Lung (tissue), 12 donors: Measurements from ENCODE around the gene SMCO3. TPM values are rescaled to one million over a fixed set of nuclear protein-coding genes. Genes with fewer than 3 reads are reported as not detected.

Source experiments
- ATAC-seq: fragments of 200-7000 bp; cut with Tn5 transposase; one replicate; pipeline ENCODE4 v1.9.1; 2020; ENCODE audit warnings: moderate number of reproducible peaks; ENCODE audit not compliant: insufficient read depth, low FRiP score
- DNase-seq, 3 donors: peaks; one replicate each; pipeline ENCODE4 v3.0.0-alpha.2; 2013 to 2017
- H3K27ac ChIP-seq, 2 donors: one replicate each; pipeline ENCODE4 v1.5.1; 2013; ENCODE audit warnings: mild to moderate bottlenecking in 2 of 2, moderate library complexity in 2 of 2, control low read depth in 1 of 2, inconsistent platforms in 1 of 2, low read depth in 1 of 2, low read length in 1 of 2
- H3K27me3 ChIP-seq, 3 donors: one replicate each; pipeline ENCODE4 v1.5.1; 2013; ENCODE audit warnings: low read length in 2 of 3; ENCODE audit not compliant: control insufficient read depth in 3 of 3, insufficient read depth in 3 of 3
- H3K36me3 ChIP-seq, 4 donors: one replicate each; pipeline ENCODE4 v1.5.1; 2013; ENCODE audit warnings: low read length in 4 of 4, mild to moderate bottlenecking in 1 of 4, moderate library complexity in 1 of 4; ENCODE audit not compliant: control insufficient read depth in 4 of 4, insufficient read depth in 4 of 4
- H3K4me1 ChIP-seq, 5 donors: one replicate each; pipeline ENCODE4 v1.5.1; 2013; ENCODE audit warnings: low read length in 5 of 5, mild to moderate bottlenecking in 2 of 5, moderate library complexity in 1 of 5; ENCODE audit not compliant: control insufficient read depth in 5 of 5, insufficient read depth in 5 of 5
- H3K4me3 ChIP-seq: one replicate; pipeline ENCODE4 v1.5.1; 2013; ENCODE audit warnings: mild to moderate bottlenecking, control low read depth, moderate library complexity
- H3K9ac ChIP-seq, 2 donors: one replicate each; pipeline ENCODE4 v1.5.1; 2013; ENCODE audit warnings: low read length in 2 of 2, control low read depth in 1 of 2; ENCODE audit not compliant: insufficient read depth in 1 of 2
- H3K9me3 ChIP-seq, 4 donors: one replicate each; pipeline ENCODE4 v1.5.1; 2013; ENCODE audit warnings: low read length in 3 of 4, mild to moderate bottlenecking in 1 of 4, moderate library complexity in 1 of 4; ENCODE audit not compliant: control insufficient read depth in 4 of 4, insufficient read depth in 3 of 4
- CTCF ChIP-seq: IDR thresholded peaks from 2 replicates; pipeline ENCODE4 v1.5.1; 2012; ENCODE audit warnings: mild to moderate bottlenecking; ENCODE audit errors: control extremely low read depth, extremely low read depth
- WGBS, 2 donors: extraction: QIAGEN DNeasy Blood & Tissue Kit; methylation state at CpG; one replicate each; pipeline ENCODE4 v1.1.7; 2013; 5-methylcytosine and 5-hydroxymethylcytosine counted together
- polyA plus RNA-seq, 2 donors: library from polyadenylated mRNA; stranded (reverse); fragments of 200-250 nt; gene quantifications; one replicate each; pipeline ENCODE4 v1.2.1, GENCODE V29; 2013
- total RNA-seq, 2 donors: library from RNA; depleted of rRNA in 1 of 2; stranded (reverse); fragments of >200 nt in 1 of 2; gene quantifications; one replicate each; pipeline ENCODE4 v1.2.1, GENCODE V29; 2014 to 2021
- donor health status: control.
- donor health status: control.
- donor health status: Bipolar disorder and iron deficiency.
- donor health status: healthy.
- donor health status: DM: yes; HTN: yes; CAD: no.

The SMCO3 gene
- total and polyA plus RNA-seq, 4 donors, result 0.27 to 1.3 (median 0.70) TPM

DNA sequence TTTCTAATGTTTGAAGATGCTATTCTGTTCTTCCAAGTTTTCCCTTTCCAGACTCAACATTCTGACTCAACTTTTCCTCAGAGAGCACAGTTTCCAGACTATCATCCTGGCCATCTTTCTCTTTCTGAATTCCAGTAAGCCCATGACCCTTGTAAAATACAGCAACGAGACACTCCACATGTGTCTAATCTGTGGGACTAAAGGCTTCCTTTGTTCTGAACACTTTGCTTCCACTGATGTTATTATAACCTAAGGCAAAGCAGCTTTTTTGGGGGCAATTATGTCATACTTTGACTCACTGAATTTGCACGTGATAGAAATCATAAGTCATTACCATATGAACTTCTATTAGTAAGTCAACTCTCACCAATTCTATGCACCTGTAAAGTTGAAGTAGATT, 35.7 kb upstream of the SMCO3 start:
- Histone ChIP-seq H3K36me3 (no peaks in the 10 kb centered on the region), H3K9me3 (no peaks in the 10 kb centered on the region), H3K4me3 (no peak overlapping the region), H3K4me1 (peaks cover 6 to 23% (median 7%) of the 10 kb centered on the region in 5 donors), H3K27me3 (no peaks in the 10 kb centered on the region), H3K27ac (no peak overlapping the region), H3K9ac (no peak overlapping the region)
- TF ChIP-seq CTCF, result no peak
- no peak for ATAC-seq
- WGBS, 2 donors, result 82 to 89% methylated on average over 2 of the region's 2 CpGs
- DNase-seq, result no peak

DNA sequence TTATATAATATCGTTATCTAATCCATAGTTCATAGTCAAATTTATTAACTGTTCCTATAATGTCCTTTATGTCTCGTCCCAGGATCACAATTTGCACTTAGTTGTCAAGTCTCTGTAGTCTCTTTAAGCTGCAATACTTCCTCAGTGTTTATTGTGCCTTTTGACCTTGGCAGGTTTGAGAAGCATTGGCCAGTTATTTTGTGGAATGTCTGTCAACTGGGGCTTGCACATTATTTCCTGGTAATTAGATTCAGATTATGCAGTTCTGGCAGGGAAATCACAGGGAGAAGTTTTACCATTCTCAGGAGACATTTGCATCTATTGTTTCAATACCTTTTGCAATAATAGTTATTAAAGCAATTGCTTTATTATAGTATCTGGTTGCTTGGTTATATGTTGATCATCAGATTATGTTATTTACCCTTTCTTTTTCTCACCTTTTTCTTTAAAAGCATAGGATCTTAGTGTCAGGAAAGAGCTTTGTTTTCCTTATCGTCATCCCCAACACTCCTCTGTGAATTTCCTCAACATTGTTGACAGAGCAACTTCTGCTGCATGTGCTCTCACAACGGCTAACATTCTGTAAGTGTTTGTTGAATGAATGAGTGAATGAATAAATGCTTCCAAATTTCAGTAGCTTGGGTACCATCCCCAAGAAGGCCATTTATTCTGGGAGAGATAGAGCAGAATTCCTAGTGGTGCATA, 33.0 kb upstream of the SMCO3 start:
- Histone ChIP-seq H3K27ac (peak overlapping the region in 1 of 2 donors; percentile 53), H3K36me3 (no peaks in the 10 kb centered on the region), H3K9me3 (no peaks in the 10 kb centered on the region), H3K4me1 (peaks cover 7 to 22% (median 12%) of the 10 kb centered on the region in 5 donors), H3K4me3 (no peak overlapping the region), H3K9ac (no peak overlapping the region), H3K27me3 (no peaks in the 10 kb centered on the region)
- WGBS, 2 donors, result 41 to 69% methylated on average over 4 of the region's 4 CpGs
- ATAC-seq (no peak), DNase-seq (peak in 2 of 3 donors; percentile 56 to 67)
- TF ChIP-seq CTCF, result no peak

DNA sequence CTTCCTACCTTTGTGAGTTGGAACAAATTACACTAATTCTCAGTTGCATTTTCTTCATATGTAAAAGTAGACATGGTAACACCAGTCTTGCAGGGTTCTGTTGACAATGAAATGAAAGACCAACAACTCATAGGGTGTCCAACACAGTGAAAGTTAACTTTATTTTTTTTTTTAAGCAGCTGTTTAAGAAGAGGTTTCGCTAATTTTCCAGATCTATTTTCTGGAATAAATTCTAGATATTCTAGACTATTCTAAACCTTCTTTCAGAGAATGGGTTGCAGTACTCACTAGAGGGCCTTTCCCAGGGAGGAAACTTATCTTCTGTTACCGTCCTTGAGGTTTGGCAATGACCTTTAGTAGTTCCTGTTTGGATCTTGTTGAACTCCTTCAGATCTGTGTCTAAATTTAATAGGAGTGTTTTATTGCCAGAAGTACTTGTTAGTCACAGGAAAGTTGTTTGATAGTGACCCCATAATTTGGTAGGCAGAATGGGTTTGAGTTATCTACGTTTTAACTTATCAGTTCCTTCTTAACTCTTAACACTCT, 32.1 kb upstream of the SMCO3 start:
- Histone ChIP-seq H3K9ac (no peak overlapping the region), H3K4me1 (peaks cover 7 to 26% (median 16%) of the 10 kb centered on the region in 5 donors), H3K36me3 (no peaks in the 10 kb centered on the region), H3K27me3 (no peaks in the 10 kb centered on the region), H3K4me3 (no peak overlapping the region), H3K27ac (peak overlapping the region in 1 of 2 donors; percentile 45), H3K9me3 (no peaks in the 10 kb centered on the region)
- 32 to 35% methylated on average over 3 of the region's 3 CpGs for whole genome bisulfite sequencing, 2 donors
- ATAC-seq (no peak), DNase-seq (peak in 2 of 3 donors; percentile 40 to 55)
- no peak for TF ChIP-seq CTCF
